SH-SY5Y (cell line): ENCODE measurements around the gene DGAT2.

ENCODE experiments used
- GATA2 ChIP-seq: IDR thresholded peaks from 2 replicates; pipeline ENCODE4 v1.6.1; 2011; ENCODE audit warnings: mild to moderate bottlenecking, low read depth, low read length
- GATA3 ChIP-seq: IDR thresholded peaks from 2 replicates; pipeline ENCODE4 v1.6.1; 2011; ENCODE audit warnings: low read depth, mild to moderate bottlenecking, low read length, moderate library complexity

Gene DGAT2

GRCh38 chr11:75783416-75784084, 15.0 kb downstream of the DGAT2 start:
- no peak for TF ChIP-seq GATA3
- no peak for TF ChIP-seq GATA2

GRCh38 chr11:75784085-75784478, 15.5 kb downstream of the DGAT2 start:
- TF ChIP-seq GATA3 (no peak), GATA2 (no peak)

GRCh38 chr11:75784506-75784905, 15.9 kb downstream of the DGAT2 start:
- TF ChIP-seq GATA3 (no peak), GATA2 (no peak)

- TF ChIP-seq GATA3 (no peak), GATA2 (no peak)
Observed at GRCh38 chr11:75785187-75785586, 16.6 kb downstream of the DGAT2 start.

GRCh38 chr11:75786101-75786736, 17.6 kb downstream of the DGAT2 start:
- no peak for TF ChIP-seq GATA3
- no peak for TF ChIP-seq GATA2

- no peak for TF ChIP-seq GATA2
- TF ChIP-seq GATA3, result no peak
Observed at GRCh38 chr11:75789521-75789920, 20.9 kb downstream of the DGAT2 start.

GRCh38 chr11:75790986-75791385, 22.4 kb downstream of the DGAT2 start:
- no peak for TF ChIP-seq GATA2
- no peak for TF ChIP-seq GATA3

GRCh38 chr11:75792127-75792731, 23.7 kb downstream of the DGAT2 start:
- no peak for TF ChIP-seq GATA3
- TF ChIP-seq GATA2, result no peak

GRCh38 chr11:75792997-75793800, 24.6 kb downstream of the DGAT2 start:
- TF ChIP-seq GATA2 (no peak), GATA3 (no peak)

GRCh38 chr11:75793966-75794365, 25.4 kb downstream of the DGAT2 start:
- TF ChIP-seq GATA2 (no peak), GATA3 (no peak)

GRCh38 chr11:75795276-75796090, 26.9 kb downstream of the DGAT2 start:
- no peak for TF ChIP-seq GATA3
- TF ChIP-seq GATA2, result no peak

GRCh38 chr11:75796091-75796435, 27.5 kb downstream of the DGAT2 start:
- TF ChIP-seq GATA2 (no peak), GATA3 (no peak)

GRCh38 chr11:75797116-75797515, 28.5 kb downstream of the DGAT2 start:
- TF ChIP-seq GATA2 (no peak), GATA3 (no peak)
